GM12892 (cell line): ENCODE results near the gene SERPINB2.

Experiments
- POLR2A ChIP-seq: IDR thresholded peaks from 2 replicates; pipeline ENCODE4 v1.6.1; 2011; ENCODE audit warnings: low read depth, low read length, control low read depth
- POLR2AphosphoS5 ChIP-seq: IDR thresholded peaks from 2 replicates; pipeline ENCODE4 v1.6.1; 2011; ENCODE audit warnings: low read depth, low read length, control low read depth

GRCh38 chr18:63904694-63905093 is 17.2 kb downstream of the SERPINB2 start:
- TF ChIP-seq POLR2A (no peak), POLR2AphosphoS5 (no peak)
